Measurements from ENCODE around the gene LRRC40. TPM values are rescaled to one million over a fixed set of nuclear protein-coding genes. Genes with fewer than 3 reads are reported as not detected.

The LRRC40 gene
- polyA plus RNA-seq, 3 donors: 4.3 to 6.3 (median 5.0) TPM

- intact Hi-C loops (cut with micrococcal nuclease): loop anchor here in 1 of 2 donors (10.0 kb wide), 1 partner anchor 825 kb away; no protein-coding TSS in a partner anchor
Observed at GRCh38 chr1:70239940-70240339, 34.6 kb upstream of the LRRC40 start.

DNA sequence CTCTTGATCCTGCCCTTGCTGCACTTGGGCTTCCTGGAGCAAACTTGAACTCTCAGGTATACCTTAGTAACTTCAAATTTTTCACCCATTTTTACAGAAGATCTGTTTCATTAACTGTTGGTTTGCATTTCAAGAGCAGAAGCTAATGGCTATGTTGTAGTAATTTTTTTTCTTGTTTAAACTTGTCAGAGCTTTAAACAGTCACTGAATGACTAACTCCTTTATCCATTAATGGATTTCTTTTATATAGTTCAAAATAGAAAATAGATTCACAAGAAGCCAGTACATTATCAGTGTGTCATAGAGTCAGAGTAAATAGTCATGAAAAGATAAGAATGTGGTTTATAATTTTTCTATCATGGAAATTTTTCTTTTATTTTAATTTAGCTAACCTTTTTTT lies 29.4 kb upstream of the LRRC40 start:
- H3K27me3 ChIP-seq (ENCODE audit: control insufficient read depth in 2 of 2, insufficient read depth in 2 of 2, low read length in 2 of 2): no peaks in the 10 kb centered on the region
- peaks cover 11% of the 10 kb centered on the region for H3K79me2 ChIP-seq (ENCODE audit: insufficient read depth, low read length)
- H3K36me3 ChIP-seq (replicated peaks in 1 of 2; ENCODE audit: control insufficient read depth in 1 of 2, insufficient read depth in 2 of 2, low read length in 2 of 2): peaks cover 100% of the 10 kb centered on the region in 2 donors
- TF ChIP-seq, protein P1, sequence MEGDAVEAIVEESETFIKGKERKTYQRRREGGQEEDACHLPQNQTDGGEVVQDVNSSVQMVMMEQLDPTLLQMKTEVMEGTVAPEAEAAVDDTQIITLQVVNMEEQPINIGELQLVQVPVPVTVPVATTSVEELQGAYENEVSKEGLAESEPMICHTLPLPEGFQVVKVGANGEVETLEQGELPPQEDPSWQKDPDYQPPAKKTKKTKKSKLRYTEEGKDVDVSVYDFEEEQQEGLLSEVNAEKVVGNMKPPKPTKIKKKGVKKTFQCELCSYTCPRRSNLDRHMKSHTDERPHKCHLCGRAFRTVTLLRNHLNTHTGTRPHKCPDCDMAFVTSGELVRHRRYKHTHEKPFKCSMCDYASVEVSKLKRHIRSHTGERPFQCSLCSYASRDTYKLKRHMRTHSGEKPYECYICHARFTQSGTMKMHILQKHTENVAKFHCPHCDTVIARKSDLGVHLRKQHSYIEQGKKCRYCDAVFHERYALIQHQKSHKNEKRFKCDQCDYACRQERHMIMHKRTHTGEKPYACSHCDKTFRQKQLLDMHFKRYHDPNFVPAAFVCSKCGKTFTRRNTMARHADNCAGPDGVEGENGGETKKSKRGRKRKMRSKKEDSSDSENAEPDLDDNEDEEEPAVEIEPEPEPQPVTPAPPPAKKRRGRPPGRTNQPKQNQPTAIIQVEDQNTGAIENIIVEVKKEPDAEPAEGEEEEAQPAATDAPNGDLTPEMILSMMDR (IDR thresholded peaks at IDR 0.05): no peak
- no peak for DNase-seq
- no peak overlapping the region for H3K4me2 ChIP-seq (replicated peaks; ENCODE audit: extremely low read depth, low read length, poor library complexity, severe bottlenecking)
- Mint-ChIP-seq H3K27ac (no peak overlapping the region), H3K36me3 (peaks cover 85 to 96% of the 10 kb centered on the region in 2 donors), H3K4me3 (no peak overlapping the region), H3K4me1 (no peaks in the 10 kb centered on the region), H3K9me3 (no peaks in the 10 kb centered on the region), H3K27me3 (ENCODE audit: low read depth in 3 of 3) (peaks cover 0 to 1% (median 0%) of the 10 kb centered on the region in 3 donors)
- intact Hi-C loops (cut with micrococcal nuclease): no loop called here
- no peaks in the 10 kb centered on the region for H3K4me1 ChIP-seq (ENCODE audit: control insufficient read depth in 1 of 2, insufficient read depth in 2 of 2, low read length in 2 of 2)
- no peak overlapping the region for H3K9ac ChIP-seq (ENCODE audit: insufficient read depth, low read length, poor library complexity, severe bottlenecking)
- H4K20me1 ChIP-seq (ENCODE audit: insufficient read depth, low read length): peaks cover 46% of the 10 kb centered on the region
- no peaks in the 10 kb centered on the region for H3K9me3 ChIP-seq (replicated peaks in 1 of 2; ENCODE audit: control insufficient read depth in 1 of 2, insufficient read depth in 1 of 2, low read length in 2 of 2)
- H3K4me3 ChIP-seq (replicated peaks in 1 of 3; ENCODE audit: low read depth in 2 of 3, low read length in 3 of 3): no peak overlapping the region
- H2AFZ ChIP-seq (ENCODE audit: insufficient read depth, low read depth, low read length, poor library complexity, severe bottlenecking): no peak overlapping the region
- H3K27ac ChIP-seq (ENCODE audit: low read depth in 1 of 2, low read length in 2 of 2): no peak overlapping the region

More at GRCh38 chr1:70239940-70240339, 34.6 kb upstream of the LRRC40 start:
- Histone ChIP-seq H3K9ac (ENCODE audit: insufficient read depth, low read length, poor library complexity, severe bottlenecking) (no peak overlapping the region), H3K4me2 (replicated peaks; ENCODE audit: extremely low read depth, low read length, poor library complexity, severe bottlenecking) (no peak overlapping the region), H3K36me3 (replicated peaks in 1 of 2; ENCODE audit: control insufficient read depth in 1 of 2, insufficient read depth in 2 of 2, low read length in 2 of 2) (peaks cover 100% of the 10 kb centered on the region in 2 donors), H3K27me3 (ENCODE audit: control insufficient read depth in 2 of 2, insufficient read depth in 2 of 2, low read length in 2 of 2) (no peaks in the 10 kb centered on the region), H2AFZ (ENCODE audit: insufficient read depth, low read depth, low read length, poor library complexity, severe bottlenecking) (no peak overlapping the region), H3K27ac (ENCODE audit: low read depth in 1 of 2, low read length in 2 of 2) (no peak overlapping the region), H3K4me3 (replicated peaks in 1 of 3; ENCODE audit: low read depth in 2 of 3, low read length in 3 of 3) (no peak overlapping the region), H3K79me2 (ENCODE audit: insufficient read depth, low read length) (no peaks in the 10 kb centered on the region), H4K20me1 (ENCODE audit: insufficient read depth, low read length) (peaks cover 44% of the 10 kb centered on the region), H3K9me3 (replicated peaks in 1 of 2; ENCODE audit: control insufficient read depth in 1 of 2, insufficient read depth in 1 of 2, low read length in 2 of 2) (no peaks in the 10 kb centered on the region), H3K4me1 (ENCODE audit: control insufficient read depth in 1 of 2, insufficient read depth in 2 of 2, low read length in 2 of 2) (no peaks in the 10 kb centered on the region)
- Mint-ChIP-seq H3K9me3 (no peaks in the 10 kb centered on the region), H3K27ac (no peak overlapping the region), H3K36me3 (peaks cover 84 to 98% of the 10 kb centered on the region in 2 donors), H3K27me3 (ENCODE audit: low read depth in 3 of 3) (peaks cover 0 to 1% (median 0%) of the 10 kb centered on the region in 3 donors), H3K4me1 (no peaks in the 10 kb centered on the region), H3K4me3 (no peak overlapping the region)
- TF ChIP-seq, protein P1 (IDR thresholded peaks at IDR 0.05): no peak
- DNase-seq: no peak
